Measurements from ENCODE around the gene TAP1.
A peak's percentile ranks its signal among the peaks of the same experiment; 100 is the strongest.
"Not testable (repeated sequence)": the region's sequence is repeated elsewhere in the genome, so short reads cannot be mapped to it uniquely, and the experiment has no call there.

Gene TAP1

GRCh38 chr6:32853541-32854375 lies at the start of gene TAP1, which contains the start of gene PSMB9:
Gene TAP1 (minus strand): TSS chr6:32853704. CDS start chr6:32853636, 68 bp downstream.
Gene PSMB9 (plus strand): TSS chr6:32854192. CDS start chr6:32854230, 38 bp downstream.
- peak; percentile 94 for DNase-seq

GRCh38 chr6:32895006-32895345 lies 41.5 kb upstream of the TAP1 start:
- DNase-seq, result no peak

- DNase-seq, result peak; percentile 95
These were observed 40.8 kb upstream of the TAP1 start for GRCh38 chr6:32894085-32895005.

GRCh38 chr6:32890831-32891230 lies 37.3 kb upstream of the TAP1 start:
- no peak for DNase-seq

- DNase-seq, result no peak
These were observed 36.0 kb upstream of the TAP1 start for GRCh38 chr6:32889533-32889932.

GRCh38 chr6:32888576-32888975 lies 35.1 kb upstream of the TAP1 start:
- DNase-seq, result no peak

- no peak for DNase-seq
These were observed 34.1 kb upstream of the TAP1 start for GRCh38 chr6:32887616-32888015.

GRCh38 chr6:32886681-32887383 lies 33.3 kb upstream of the TAP1 start:
- DNase-seq, result no peak

- peak; percentile 81 for DNase-seq
These were observed 32.3 kb upstream of the TAP1 start for GRCh38 chr6:32885698-32886286.

GRCh38 chr6:32883789-32884188 lies 30.3 kb upstream of the TAP1 start:
- DNase-seq, result no peak

GRCh38 chr6:32882879-32883250 lies 29.4 kb upstream of the TAP1 start:
- no peak for DNase-seq

GRCh38 chr6:32880962-32881361 lies 27.5 kb upstream of the TAP1 start:
- DNase-seq, result not testable (repeated sequence)

- DNase-seq, result no peak
These were observed 26.2 kb upstream of the TAP1 start for GRCh38 chr6:32879691-32880090.

GRCh38 chr6:32876603-32877002 lies 23.1 kb upstream of the TAP1 start:
- DNase-seq, result no peak

- DNase-seq, result not testable (repeated sequence)
These were observed 20.4 kb upstream of the TAP1 start for GRCh38 chr6:32873947-32874346.

- DNase-seq, result peak; percentile 83
These were observed 14.8 kb upstream of the TAP1 start for GRCh38 chr6:32868257-32868788.

GRCh38 chr6:32867554-32868256 lies 14.2 kb upstream of the TAP1 start:
- no peak for DNase-seq

- no peak for DNase-seq
These were observed 13.5 kb upstream of the TAP1 start for GRCh38 chr6:32867022-32867477.

- DNase-seq, result no peak
These were observed 12.4 kb upstream of the TAP1 start for GRCh38 chr6:32865724-32866443.

- DNase-seq, result no peak
These were observed 9.2 kb upstream of the TAP1 start for GRCh38 chr6:32862725-32863124.

- DNase-seq, result no peak
These were observed 7.2 kb upstream of the TAP1 start for GRCh38 chr6:32860674-32861073.

All from midbrain (tissue), 1 donor.